Measurements from ENCODE around the gene PSENEN. TPM values are rescaled to one million over a fixed set of nuclear protein-coding genes. Genes with fewer than 3 reads are reported as not detected.
A peak's percentile ranks its signal among the peaks of the same experiment; 100 is the strongest.

The PSENEN gene
- 111 and 133 TPM in 2 replicates for polyA plus RNA-seq (2011; rRNA removed)
- polyA plus RNA-seq (2012; cell fraction: cytosol; rRNA removed), result 171 and 192 TPM in 2 replicates
- 102 and 137 TPM in 2 replicates for polyA plus RNA-seq (2012; cell fraction: nucleus; rRNA removed)
- polyA plus RNA-seq (2017; fragmentation: RNase III; extraction: RNeasy Plus Mini Kit Qiagen cat#74134 plus additional on column Dnase treatment), result 191 to 203 TPM (median 197 TPM) in 3 replicates
- polyA minus RNA-seq (2011; rRNA and poly(A)+ RNA removed), result 71.3 and 103 TPM in 2 replicates

GRCh38 chr19:35745328-35746086 is at the start of gene PSENEN, which contains the start of gene U2AF1L4:
Gene PSENEN, plus strand, starts transcription at chr19:35745651. Its CDS starts 280 bp downstream, at chr19:35745931.
Gene U2AF1L4, minus strand, starts transcription at chr19:35745418. Its CDS starts 27 bp downstream, at chr19:35745391.
- Histone ChIP-seq H3K9me3 (no peaks in the 10 kb centered on the region), H3K4me1 (peaks cover 35% of the 10 kb centered on the region), H3K4me3 (peak within 1 kb of the TSS; percentile 79), H3K4me2 (peak within 1 kb of the TSS; percentile 83), H3K27ac (peak within 1 kb of the TSS; percentile 93 to 97)
- FAIRE-seq (peak; percentile 99), ATAC-seq (peak; percentile 54 to 70), DNase-seq (ENCODE audit: low read depth in 1 of 2, low spot score in 1 of 2) (peak; percentile 99 to 100)
- CTCF ChIA-PET, result interaction anchor here (0.5 to 3.8 kb wide), 22 partner anchors 8 to 235 kb away, joined by 3 to 29 read pairs (median 4); no protein-coding TSS in a partner anchor
- POLR2A ChIA-PET, result interaction anchor here (0.6 to 1.7 kb wide), 15 partner anchors 12 to 745 kb away, joined by 3 to 10 read pairs (median 4); partner anchors contain the start of genes COX6B1, GRAMD1A, POLR2I and PROSER3
- WGBS (ENCODE audit: missing lambda C conversion rate), result 1% methylated on average over 40 of the region's 40 CpGs
- TF ChIP-seq ZNF302 (CRISPR knock-in tag; IDR thresholded peaks at IDR 0.05), result no peak
- TF ChIP-seq TFCP2L1 (CRISPR knock-in tag; IDR thresholded peaks at IDR 0.05), result no peak
- no peak for TF ChIP-seq HOXB5 (CRISPR knock-in tag; IDR thresholded peaks at IDR 0.05)
- no peak for TF ChIP-seq KDM1A (IDR thresholded peaks at IDR 0.05; ENCODE audit: low read depth)
- TF ChIP-seq JUN (IDR thresholded peaks at IDR 0.05), result peak; percentile 68 to 78; a peak in 3 of 5 replicates
- no peak for TF ChIP-seq ZFP36 (IDR thresholded peaks at IDR 0.05; ENCODE audit: borderline replicate concordance, partially characterized antibody)
- no peak for TF ChIP-seq HES2 (IDR thresholded peaks at IDR 0.05)
- TF ChIP-seq POLR2AphosphoS2 (conservative IDR thresholded peaks at IDR 0.05; ENCODE audit: low read length), result no peak
- TF ChIP-seq KDM5A (IDR thresholded peaks at IDR 0.05), result peak; percentile 38; the same call in 1 of the 2 replicates
- no peak for TF ChIP-seq E2F6 (IDR thresholded peaks at IDR 0.05; ENCODE audit: borderline replicate concordance, low read depth)
- TF ChIP-seq PBX3 (IDR thresholded peaks at IDR 0.05), result no peak
- TF ChIP-seq ELK1 (IDR thresholded peaks at IDR 0.05; ENCODE audit: low read depth, low read length), result no peak
- no peak; the same call in 1 of the 2 replicates for TF ChIP-seq PHF8 (IDR thresholded peaks at IDR 0.05; ENCODE audit: borderline replicate concordance, low read depth)
- peak; percentile 4; the same call in 1 of the 2 replicates for TF ChIP-seq MAX (IDR thresholded peaks at IDR 0.05)
- TF ChIP-seq FOXS1 (CRISPR knock-in tag; IDR thresholded peaks at IDR 0.05), result no peak
- TF ChIP-seq USF2 (IDR thresholded peaks at IDR 0.05), result no peak; the same call in 1 of the 2 replicates
- no peak for TF ChIP-seq HMGXB4 (CRISPR knock-in tag; IDR thresholded peaks at IDR 0.05; ENCODE audit: borderline replicate concordance)
- TF ChIP-seq EP300 (IDR thresholded peaks at IDR 0.05), result no peak
- TF ChIP-seq GATA3 (IDR thresholded peaks at IDR 0.05; ENCODE audit: borderline replicate concordance), result no peak
- no peak for TF ChIP-seq NR3C1 (IDR thresholded peaks at IDR 0.05)
- no peak for TF ChIP-seq HOXA7 (CRISPR knock-in tag; IDR thresholded peaks at IDR 0.05)
- TF ChIP-seq TP53 (CRISPR knock-in tag; IDR thresholded peaks at IDR 0.05), result 0 out of 2 replicates have a peak, but pooled peaks have one; percentile 28
- TF ChIP-seq CEBPB (IDR thresholded peaks at IDR 0.05), result peak in 1 of 2 experiments; percentile 64; a peak in 1 of 4 replicates
- no peak for TF ChIP-seq MAZ (IDR thresholded peaks at IDR 0.05; ENCODE audit: borderline replicate concordance, low read depth, low read length)
- TF ChIP-seq MYC (IDR thresholded peaks at IDR 0.05; ENCODE audit: borderline replicate concordance, low read length), result 0 out of 2 replicates have a peak, but pooled peaks have one; percentile 1
- peak; percentile 67 for TF ChIP-seq POLR2A (IDR thresholded peaks at IDR 0.05; ENCODE audit: low read length)
- no peak for TF ChIP-seq EHMT2 (IDR thresholded peaks at IDR 0.05; ENCODE audit: low read depth)
- no peak for TF ChIP-seq RCOR1 (IDR thresholded peaks at IDR 0.05; ENCODE audit: low read depth, low read length)
- TF ChIP-seq MAFK (IDR thresholded peaks at IDR 0.05; ENCODE audit: partially characterized antibody), result no peak
- TF ChIP-seq CHD2 (IDR thresholded peaks at IDR 0.05; ENCODE audit: low read length, partially characterized antibody), result no peak
- TF ChIP-seq CTCF (IDR thresholded peaks at IDR 0.05), result no peak
- no peak for TF ChIP-seq HOXB13 (CRISPR knock-in tag; IDR thresholded peaks at IDR 0.05; ENCODE audit: low read depth)

Data from A549 (cell line).